Heart left ventricle (tissue), 16 donors: ENCODE results near the gene PCNT. TPM values are rescaled to one million over a fixed set of nuclear protein-coding genes. Genes with fewer than 3 reads are reported as not detected.

ENCODE experiments used
- ATAC-seq, 4 donors: fragments of 200-7000 bp; cut with Tn5 transposase; one replicate each; pipeline ENCODE4 v1.9.1; 2020 to 2022; ENCODE audit warnings: moderate library complexity in 4 of 4, mild to moderate bottlenecking in 3 of 4, moderate number of reproducible peaks in 1 of 4
- DNase-seq, 5 donors: peaks; one replicate each; pipeline ENCODE4 v3.0.0-alpha.2; 2020
- H3K27ac ChIP-seq, 12 donors: fragments of 200-600 bp; sonication (generic) in 4 of 12; one replicate each; pipeline versions ENCODE4 v1.5.0 to v1.8.0; 2016 to 2022; ENCODE audit warnings: mild to moderate bottlenecking in 2 of 12
- H3K27me3 ChIP-seq, 9 donors: fragments of 200-600 bp; sonication (generic) in 2 of 9; one replicate each; pipeline versions ENCODE4 v1.5.1 to v1.8.0; 2016 to 2022; ENCODE audit warnings: mild to moderate bottlenecking in 3 of 9
- H3K36me3 ChIP-seq, 9 donors: fragments of 200-600 bp; sonication (generic) in 2 of 9; one replicate each; pipeline versions ENCODE4 v1.5.0 to v1.8.0; 2018 to 2022; ENCODE audit warnings: mild to moderate bottlenecking in 2 of 9
- H3K4me1 ChIP-seq, 12 donors: fragments of 200-600 bp; sonication (generic) in 4 of 12; one replicate each; pipeline versions ENCODE4 v1.5.0 to v1.8.0; 2016 to 2022; ENCODE audit warnings: mild to moderate bottlenecking in 3 of 12
- H3K4me3 ChIP-seq, 12 donors: fragments of 200-600 bp; sonication (generic) in 4 of 12; one replicate each; pipeline versions ENCODE4 v1.5.0 to v1.8.0; 2017 to 2022; ENCODE audit warnings: mild to moderate bottlenecking in 9 of 12, moderate library complexity in 4 of 12
- H3K9me3 ChIP-seq, 12 donors: fragments of 200-600 bp; sonication (generic) in 4 of 12; one replicate each; pipeline versions ENCODE4 v1.5.0 to v1.8.0; 2016 to 2022; ENCODE audit warnings: mild to moderate bottlenecking in 1 of 12
- POLR2A ChIP-seq, 2 donors: fragments of 450-650 bp; IDR thresholded peaks; one replicate each; pipeline ENCODE4 v1.6.1; 2017; ENCODE audit warnings: antibody characterized with exemption in 2 of 2, mild to moderate bottlenecking in 2 of 2, moderate library complexity in 2 of 2
- WGBS, 4 donors: extraction: QIAGEN DNeasy Blood & Tissue Kit in 2 of 4; methylation state at CpG; one replicate each; pipeline versions ENCODE4 v1.1.5 to v1.1.7; 2013 to 2018; 5-methylcytosine and 5-hydroxymethylcytosine counted together
- intact Hi-C, 10 donors: fragments of 100-400 bp; cut with DNase I; formaldehyde crosslinking; loops; one replicate each; pipeline versions ENCODE4 v1.11.1 to v1.14.2; 2022
- polyA plus RNA-seq, 2 donors: library from polyadenylated mRNA; stranded (reverse); fragments of 200-250 nt; gene quantifications; one replicate each; pipeline ENCODE4 v1.2.3, GENCODE V29; 2013
- total RNA-seq, 9 donors: library from RNA; depleted of rRNA in 2 of 9; stranded (reverse); fragments of >200 nt in 2 of 9; fragmentation: NEBNext Ultra II Directional in 3 of 9; extraction: Animal tissue kit (Norgen Biotek cat#: 25700) in 3 of 9; gene quantifications; one replicate each; pipeline versions ENCODE4 v1.1.0 to v1.2.4, GENCODE V29; 2016 to 2023
- TF ChIP-seq, protein P1 (sequence below), 12 donors: fragments of 200-600 bp; sonication (generic) in 4 of 12; IDR thresholded peaks; one replicate each; pipeline versions ENCODE4 v1.5.0 to v1.8.0; 2018 to 2022; ENCODE audit warnings: antibody characterized with exemption in 12 of 12, mild to moderate bottlenecking in 5 of 12
- donor health status: ischemic (EF 13 %, LVEDD 7.1; RV severe dilation, severe dysfunction).
- donor health status: healthy with polysubstance abuse.
- donor health status: DM: no; HTN: yes; CAD: no.
- donor health status: DM: no; HTN: no; CAD: no.
- donor health status: ischemic (EF 25% LVEDD 6.9; RV normal size, moderate dysfunction).
- donor health status: ischemic (EF 25% LVEDD 5.7; RV mildly dilated, moderate dysfunction).
- donor health status: healthy.
- donor health status: DM: yes; HTN: yes; CAD: no.
- donor health status: ischemic (EF 35%, LVEDD 5.7; RV mildly dilated, moderate dysfunction).
- donor health status: nonischemic (EF 11% LVEDD 7.7; RV severe dilation, severe dysfunction).
- donor health status: DM: yes; HTN: yes; CAD: no.
- donor health status: PGD.
- donor health status: ischemic (EF 29% LVEDD 5.4; RV normal size, mild dysfunction).
- donor health status: nonischemic (EF 23%, LVEDD 6.1; RV moderate dilation, normal function).

The PCNT gene
- total and polyA plus RNA-seq, 11 donors = 17.0 to 73.0 (median 36.7) TPM

DNA sequence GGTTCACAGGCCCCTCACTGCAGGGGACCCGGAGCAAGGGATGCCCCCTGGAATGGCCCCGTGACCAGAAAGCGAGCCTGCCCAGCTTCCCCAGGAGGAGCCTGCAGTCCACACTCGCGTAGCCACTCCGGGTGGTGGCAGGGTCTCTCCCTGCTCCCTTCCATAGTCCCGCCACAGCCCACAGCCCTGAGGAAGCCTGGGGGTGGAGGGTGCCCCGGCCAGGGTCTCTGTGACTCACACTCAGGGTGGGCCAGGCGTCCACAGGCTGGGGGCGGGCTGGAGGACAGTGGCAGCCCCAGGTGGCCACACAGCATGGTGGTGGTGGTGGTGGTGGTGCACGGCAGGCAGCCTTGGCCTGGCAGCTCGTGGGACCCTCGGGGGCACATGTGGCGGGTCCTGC lies 22.2 kb upstream of the PCNT start:
- TF ChIP-seq, protein P1, sequence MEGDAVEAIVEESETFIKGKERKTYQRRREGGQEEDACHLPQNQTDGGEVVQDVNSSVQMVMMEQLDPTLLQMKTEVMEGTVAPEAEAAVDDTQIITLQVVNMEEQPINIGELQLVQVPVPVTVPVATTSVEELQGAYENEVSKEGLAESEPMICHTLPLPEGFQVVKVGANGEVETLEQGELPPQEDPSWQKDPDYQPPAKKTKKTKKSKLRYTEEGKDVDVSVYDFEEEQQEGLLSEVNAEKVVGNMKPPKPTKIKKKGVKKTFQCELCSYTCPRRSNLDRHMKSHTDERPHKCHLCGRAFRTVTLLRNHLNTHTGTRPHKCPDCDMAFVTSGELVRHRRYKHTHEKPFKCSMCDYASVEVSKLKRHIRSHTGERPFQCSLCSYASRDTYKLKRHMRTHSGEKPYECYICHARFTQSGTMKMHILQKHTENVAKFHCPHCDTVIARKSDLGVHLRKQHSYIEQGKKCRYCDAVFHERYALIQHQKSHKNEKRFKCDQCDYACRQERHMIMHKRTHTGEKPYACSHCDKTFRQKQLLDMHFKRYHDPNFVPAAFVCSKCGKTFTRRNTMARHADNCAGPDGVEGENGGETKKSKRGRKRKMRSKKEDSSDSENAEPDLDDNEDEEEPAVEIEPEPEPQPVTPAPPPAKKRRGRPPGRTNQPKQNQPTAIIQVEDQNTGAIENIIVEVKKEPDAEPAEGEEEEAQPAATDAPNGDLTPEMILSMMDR (IDR thresholded peaks at IDR 0.05) = no peak
- no peak for TF ChIP-seq POLR2A (IDR thresholded peaks at IDR 0.05)
- Histone ChIP-seq H3K4me1 (peaks cover 0 to 18% (median 11%) of the 10 kb centered on the region in 12 donors), H3K9me3 (no peaks in the 10 kb centered on the region), H3K4me3 (no peak overlapping the region), H3K27ac (no peak overlapping the region), H3K27me3 (peaks cover 0 to 5% (median 0%) of the 10 kb centered on the region in 9 donors), H3K36me3 (peaks cover 0 to 16% (median 0%) of the 10 kb centered on the region in 9 donors)
- DNase-seq (no peak), ATAC-seq (no peak)
- intact Hi-C loops = no loop called here
- 91 to 96% (median 93%) methylated on average over 9 to 14 of the region's 14 CpGs for WGBS, 4 donors

DNA sequence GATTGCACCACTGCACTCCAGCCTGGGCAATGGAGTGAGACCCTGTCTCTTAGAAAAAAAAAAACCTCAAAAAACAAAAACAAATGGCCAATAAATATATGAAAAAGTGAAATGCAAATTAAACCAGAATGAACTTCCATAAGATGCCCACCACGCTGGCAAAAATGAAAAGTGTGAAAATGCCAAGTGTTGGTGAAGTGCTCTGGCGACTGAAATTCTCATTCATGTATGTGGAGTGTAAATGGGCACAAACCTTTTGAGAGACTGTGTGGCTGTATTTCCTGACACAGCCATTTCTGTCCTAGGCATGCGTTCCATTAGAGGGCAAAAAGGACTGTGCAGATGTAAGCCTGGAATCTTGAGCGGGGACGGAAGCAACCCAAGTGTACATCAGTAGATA lies 19.5 kb upstream of the PCNT start:
- Histone ChIP-seq H3K4me3 (no peak overlapping the region), H3K27ac (no peak overlapping the region), H3K9me3 (no peaks in the 10 kb centered on the region), H3K36me3 (peaks cover 0 to 16% (median 0%) of the 10 kb centered on the region in 9 donors), H3K4me1 (no peaks in the 10 kb centered on the region), H3K27me3 (no peaks in the 10 kb centered on the region)
- WGBS, 4 donors = 89 to 92% (median 91%) methylated on average over 5 of the region's 5 CpGs
- intact Hi-C loops = no loop called here
- no peak for TF ChIP-seq POLR2A (IDR thresholded peaks at IDR 0.05)
- TF ChIP-seq, protein P1 (IDR thresholded peaks at IDR 0.05) = no peak
- ATAC-seq = no peak
- DNase-seq = no peak

DNA sequence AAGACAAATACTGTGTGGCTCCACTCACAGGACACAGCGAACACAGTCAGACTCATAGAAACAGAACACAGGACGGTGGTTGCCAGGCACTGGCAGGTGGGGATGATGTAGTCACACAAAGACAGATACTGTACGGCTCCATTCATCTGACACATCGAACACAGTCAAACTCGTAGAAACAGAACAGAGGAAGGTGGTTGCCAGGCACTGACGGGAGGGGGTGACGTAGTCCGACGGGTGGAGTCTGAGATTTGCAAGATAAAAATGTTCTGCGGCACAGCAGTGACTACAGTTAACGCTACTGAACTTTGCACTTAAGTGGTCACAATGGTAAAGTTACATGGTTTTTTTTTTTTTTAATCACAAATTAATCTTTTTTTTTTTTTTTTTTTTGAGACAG lies 19.0 kb upstream of the PCNT start:
- Histone ChIP-seq H3K27ac (no peak overlapping the region), H3K4me3 (no peak overlapping the region), H3K9me3 (no peaks in the 10 kb centered on the region), H3K36me3 (peaks cover 0 to 16% (median 0%) of the 10 kb centered on the region in 9 donors), H3K4me1 (no peaks in the 10 kb centered on the region), H3K27me3 (no peaks in the 10 kb centered on the region)
- DNase-seq = no peak
- WGBS, 4 donors = 94 to 96% (median 95%) methylated on average over 11 of the region's 11 CpGs
- TF ChIP-seq POLR2A (IDR thresholded peaks at IDR 0.05) = no peak
- TF ChIP-seq, protein P1 (IDR thresholded peaks at IDR 0.05) = no peak
- intact Hi-C loops = no loop called here
- ATAC-seq = no peak

DNA sequence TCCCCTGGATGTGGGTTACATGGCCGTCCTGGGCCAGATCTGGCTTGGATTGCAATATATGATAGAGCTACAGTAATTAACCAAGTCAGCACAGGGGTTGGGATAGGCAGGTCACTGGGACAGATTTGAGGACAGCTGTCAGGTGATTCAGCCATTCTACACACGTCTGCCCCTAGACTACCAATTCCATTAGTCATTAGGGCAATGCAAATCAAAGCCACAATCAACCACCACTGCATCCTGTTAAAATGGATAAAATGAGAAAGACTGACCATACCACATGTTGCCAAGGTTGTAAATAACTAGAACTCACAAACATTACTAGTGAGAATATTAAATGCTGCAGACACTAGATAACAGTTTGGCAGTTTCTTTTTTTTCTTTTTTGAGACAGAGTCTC lies 16.3 kb upstream of the PCNT start:
- no peak for TF ChIP-seq POLR2A (IDR thresholded peaks at IDR 0.05)
- TF ChIP-seq, protein P1 (IDR thresholded peaks at IDR 0.05) = no peak
- no peak overlapping the region for H3K4me3 ChIP-seq
- intact Hi-C loops = no loop called here
- no peak for ATAC-seq
- DNase-seq = no peak
- peaks cover 0 to 11% (median 0%) of the 10 kb centered on the region in 9 donors for H3K36me3 ChIP-seq
- H3K27me3 ChIP-seq = no peaks in the 10 kb centered on the region
- WGBS, 4 donors = 67 to 92% (median 86%) methylated on average over 1 to 2 of the region's 2 CpGs
- no peaks in the 10 kb centered on the region for H3K9me3 ChIP-seq
- no peaks in the 10 kb centered on the region for H3K4me1 ChIP-seq
- H3K27ac ChIP-seq = no peak overlapping the region
